ENCODE results near the gene TAS1R3. TPM values are rescaled to one million over a fixed set of nuclear protein-coding genes. Genes with fewer than 3 reads are reported as not detected.
A peak's percentile ranks its signal among the peaks of the same experiment; 100 is the strongest.

TAS1R3 gene
- total and polyA plus RNA-seq, 12 donors: 0.16 to 3.1 (median 0.37) TPM

DNA sequence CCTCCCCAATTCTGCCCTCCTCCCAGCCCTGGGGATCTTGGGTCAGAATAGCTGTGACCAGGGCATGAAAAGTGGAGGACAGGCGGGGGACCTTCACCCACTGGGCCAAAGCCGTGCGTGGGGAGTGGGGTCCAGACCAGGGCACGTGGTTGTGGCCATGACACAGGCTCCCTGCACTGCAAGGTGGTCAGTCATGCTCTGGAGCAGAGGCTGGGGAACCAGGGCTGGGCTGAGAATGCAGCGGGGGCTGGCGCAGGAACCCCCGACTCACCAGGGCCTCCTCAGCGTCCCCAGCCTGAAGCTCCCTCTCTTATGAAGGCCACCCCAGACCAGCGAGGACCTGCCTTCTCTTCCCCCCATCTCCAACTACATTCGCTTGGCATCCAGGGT, 15.4 kb downstream of the TAS1R3 start:
- H3K27me3 ChIP-seq: peaks cover 0 to under 1% (median 0%) of the 10 kb centered on the region in 7 donors
- WGBS, 2 donors: 91 to 94% methylated on average over 10 of the region's 10 CpGs
- ATAC-seq (no peak), DNase-seq (no peak)
- peaks cover 0 to 7% (median 0%) of the 10 kb centered on the region in 9 donors for H3K36me3 ChIP-seq
- intact Hi-C loops (cut with DNase I): loop anchor here in 2 of 10 donors (5.0 kb wide), 1 partner anchor 39 kb away; the partner anchor contains the start of genes ACAP3 (in 2 of the 2) and PUSL1 (in 2 of the 2)
- TF ChIP-seq, protein P1, sequence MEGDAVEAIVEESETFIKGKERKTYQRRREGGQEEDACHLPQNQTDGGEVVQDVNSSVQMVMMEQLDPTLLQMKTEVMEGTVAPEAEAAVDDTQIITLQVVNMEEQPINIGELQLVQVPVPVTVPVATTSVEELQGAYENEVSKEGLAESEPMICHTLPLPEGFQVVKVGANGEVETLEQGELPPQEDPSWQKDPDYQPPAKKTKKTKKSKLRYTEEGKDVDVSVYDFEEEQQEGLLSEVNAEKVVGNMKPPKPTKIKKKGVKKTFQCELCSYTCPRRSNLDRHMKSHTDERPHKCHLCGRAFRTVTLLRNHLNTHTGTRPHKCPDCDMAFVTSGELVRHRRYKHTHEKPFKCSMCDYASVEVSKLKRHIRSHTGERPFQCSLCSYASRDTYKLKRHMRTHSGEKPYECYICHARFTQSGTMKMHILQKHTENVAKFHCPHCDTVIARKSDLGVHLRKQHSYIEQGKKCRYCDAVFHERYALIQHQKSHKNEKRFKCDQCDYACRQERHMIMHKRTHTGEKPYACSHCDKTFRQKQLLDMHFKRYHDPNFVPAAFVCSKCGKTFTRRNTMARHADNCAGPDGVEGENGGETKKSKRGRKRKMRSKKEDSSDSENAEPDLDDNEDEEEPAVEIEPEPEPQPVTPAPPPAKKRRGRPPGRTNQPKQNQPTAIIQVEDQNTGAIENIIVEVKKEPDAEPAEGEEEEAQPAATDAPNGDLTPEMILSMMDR (IDR thresholded peaks at IDR 0.05): no peak
- H3K4me1 ChIP-seq: peaks cover 28 to 56% (median 49%) of the 10 kb centered on the region in 9 donors
- peak overlapping the region in 1 of 10 donors; percentile 2 for H3K4me3 ChIP-seq
- peak overlapping the region in 7 of 10 donors; percentile 0 to 85 (median 13) for H3K27ac ChIP-seq
- H3K9me3 ChIP-seq: no peaks in the 10 kb centered on the region

GRCh38 chr1:1347026-1347595, 16.0 kb downstream of the TAS1R3 start:
- TF ChIP-seq, protein P1 (IDR thresholded peaks at IDR 0.05): no peak
- Histone ChIP-seq H3K27ac (peak overlapping the region; percentile 3 to 87 (median 82)), H3K36me3 (peaks cover 0 to 1% (median 0%) of the 10 kb centered on the region in 9 donors), H3K27me3 (peaks cover 0 to 7% (median 0%) of the 10 kb centered on the region in 7 donors), H3K4me3 (peak overlapping the region in 9 of 10 donors; percentile 51 to 80 (median 73)), H3K4me1 (peaks cover 29 to 63% (median 55%) of the 10 kb centered on the region in 9 donors), H3K9me3 (no peaks in the 10 kb centered on the region)
- DNase-seq: no peak
- 90 to 92% methylated on average over 10 of the region's 10 CpGs for WGBS, 2 donors
- no peak for ATAC-seq
- intact Hi-C loops (cut with DNase I): loop anchor here in 2 of 10 donors (5.0 kb wide), 1 partner anchor 40 kb away; the partner anchor contains the start of genes ACAP3 (in 2 of the 2) and PUSL1 (in 2 of the 2)

GRCh38 chr1:1347663-1348419, 16.8 kb downstream of the TAS1R3 start:
- DNase-seq (no peak), ATAC-seq (peak in 7 of 8 donors; percentile 7 to 53 (median 32))
- no peaks in the 10 kb centered on the region for H3K36me3 ChIP-seq
- 25 to 35% methylated on average over 26 of the region's 26 CpGs for WGBS, 2 donors
- peaks cover 0 to 14% (median 2%) of the 10 kb centered on the region in 7 donors for H3K27me3 ChIP-seq
- TF ChIP-seq, protein P1 (IDR thresholded peaks at IDR 0.05): no peak
- intact Hi-C loops (cut with DNase I): loop anchor here in 3 of 10 donors (2.0 to 5.0 kb wide), 2 partner anchors 23 to 41 kb away; partner anchors contain the start of genes ACAP3 (in 2 of the 3), PUSL1 (in 2 of the 3), CPTP (in 1 of the 3) and INTS11 (in 1 of the 3)
- H3K9me3 ChIP-seq: no peaks in the 10 kb centered on the region
- peaks cover 29 to 70% (median 61%) of the 10 kb centered on the region in 9 donors for H3K4me1 ChIP-seq
- peak overlapping the region; percentile 51 to 80 (median 72) for H3K4me3 ChIP-seq
- peak overlapping the region; percentile 3 to 87 (median 82) for H3K27ac ChIP-seq
